Fibroblast of the conjunctiva (primary cell): ENCODE data around the gene STOML1.
"Not testable (repeated sequence)": the region's sequence is repeated elsewhere in the genome, so short reads cannot be mapped to it uniquely, and the experiment has no call there.

Source experiments
- DNase-seq: peaks from one replicate; pipeline ENCODE4 v3.0.0-alpha.2; 2010; ENCODE audit warnings: low read depth

Gene STOML1

GRCh38 chr15:73960472-73961070 lies 31.5 kb downstream of the STOML1 start:
- DNase-seq: not testable (repeated sequence)

GRCh38 chr15:73959801-73960200 lies 32.3 kb downstream of the STOML1 start:
- DNase-seq: no peak

- DNase-seq: no peak
Measured at GRCh38 chr15:73959012-73959581, 33.0 kb downstream of the STOML1 start.

GRCh38 chr15:73957785-73958184 lies 34.3 kb downstream of the STOML1 start:
- DNase-seq: no peak

GRCh38 chr15:73957276-73957675 lies 34.8 kb downstream of the STOML1 start:
- DNase-seq: no peak

GRCh38 chr15:73956743-73957135 lies 35.4 kb downstream of the STOML1 start:
- DNase-seq: peak; percentile 55

- DNase-seq: no peak
Measured at GRCh38 chr15:73955861-73956742, 36.0 kb downstream of the STOML1 start.

- no peak for DNase-seq
Measured at GRCh38 chr15:73955326-73955725, 36.8 kb downstream of the STOML1 start.

GRCh38 chr15:73954188-73955145 lies 37.6 kb downstream of the STOML1 start:
- DNase-seq: no peak

- no peak for DNase-seq
Measured at GRCh38 chr15:73952913-73953750, 39.0 kb downstream of the STOML1 start.

GRCh38 chr15:73952171-73952912 lies 39.8 kb downstream of the STOML1 start:
- DNase-seq: no peak

GRCh38 chr15:73951601-73952000 lies 40.5 kb downstream of the STOML1 start:
- no peak for DNase-seq

- peak; percentile 93 for DNase-seq
Measured at GRCh38 chr15:73950831-73951561, 41.1 kb downstream of the STOML1 start.

- no peak for DNase-seq
Measured at GRCh38 chr15:73950479-73950830, 41.6 kb downstream of the STOML1 start.

GRCh38 chr15:73949496-73949895 lies 42.6 kb downstream of the STOML1 start:
- no peak for DNase-seq

- no peak for DNase-seq
Measured at GRCh38 chr15:73948982-73949381, 43.1 kb downstream of the STOML1 start.

- no peak for DNase-seq
Measured at GRCh38 chr15:73948396-73948795, 43.7 kb downstream of the STOML1 start.

- DNase-seq: no peak
Measured at GRCh38 chr15:73947651-73948050, 44.4 kb downstream of the STOML1 start.

GRCh38 chr15:73946795-73947370 lies 45.2 kb downstream of the STOML1 start:
- no peak for DNase-seq
